Endothelial cell of umbilical vein (primary cell): ENCODE data around the gene SPTB. TPM values are rescaled to one million over a fixed set of nuclear protein-coding genes. Genes with fewer than 3 reads are reported as not detected.
A peak's percentile ranks its signal among the peaks of the same experiment; 100 is the strongest.

ENCODE experiments used
- BruUV-seq: library from RNA; stranded (reverse); fragments of 400-500 nt; replicated peaks from 2 replicates; lab custom pipeline; 2021; lab: Mats Ljungman, UMichigan
- CTCF ChIA-PET: fragments of 300-600, 350-600 bp; sonication (Branson Sonifier 250); formaldehyde crosslinking; loops from one replicate; lab custom pipeline; 2021; ENCODE audit warnings: antibody characterized with exemption, inconsistent platforms; lab: Charles Lee
- POLR2A ChIA-PET: fragments of 300-600, 350-600 bp; sonication (Branson Sonifier 250); formaldehyde crosslinking; loops from one replicate; lab custom pipeline; 2021; ENCODE audit warnings: antibody characterized with exemption, inconsistent platforms; lab: Charles Lee
- DNase-seq: peaks from one replicate; pipeline ENCODE4 v3.0.0-alpha.2; 2011; ENCODE audit warnings: low read depth, low spot score
- FAIRE-seq: peaks from 2 replicates; lab custom pipeline; 2011; peaks lifted over from hg19 to GRCh38; lab: Jason Lieb, UNC
- H2AFZ ChIP-seq: 2 replicates; pipeline ENCODE4 v1.6.0; 2012; ENCODE audit warnings: low read depth, low read length, control low read depth, inconsistent platforms
- H3K27ac ChIP-seq: 2 replicates; pipeline ENCODE4 v1.5.1; 2011; ENCODE audit warnings: low read depth, mild to moderate bottlenecking, control low read depth, low read length, moderate library complexity; ENCODE audit not compliant: insufficient read depth
- H3K27me3 ChIP-seq, 2 experiments: 2 replicates each; pipeline versions ENCODE4 v1.6.0 to v1.6.1; 2011; ENCODE audit warnings: low read length in 2 of 2, mixed read lengths in 1 of 2; ENCODE audit not compliant: control insufficient read depth in 2 of 2, insufficient read depth in 2 of 2
- H3K36me3 ChIP-seq, 2 experiments: 2 replicates in 1 of 2; 3 replicates in 1 of 2; pipeline ENCODE4 v1.5.1; 2011; ENCODE audit warnings: low read length in 2 of 2, mild to moderate bottlenecking in 1 of 2, moderate library complexity in 1 of 2; ENCODE audit not compliant: control insufficient read depth in 2 of 2, insufficient read depth in 2 of 2; ENCODE audit errors: extremely low read depth in 1 of 2
- H3K4me1 ChIP-seq: 3 replicates; pipeline ENCODE4 v1.5.1; 2011; ENCODE audit warnings: mild to moderate bottlenecking, low read length; ENCODE audit not compliant: control insufficient read depth, insufficient read depth; ENCODE audit errors: extremely low read depth
- H3K4me2 ChIP-seq: 2 replicates; pipeline ENCODE4 v1.6.1; 2011; ENCODE audit warnings: low read length, control low read depth, mixed read lengths; ENCODE audit not compliant: insufficient read depth
- H3K4me3 ChIP-seq, 3 experiments: fragments of 200-600 bp in 1 of 3; sonication (generic), shearing (Covaris generic) in 1 of 3; replicated peaks in 1 of 3; 2 replicates each; pipeline ENCODE4 v1.5.1; 2011 to 2016; ENCODE audit warnings: control low read depth in 3 of 3, low read length in 3 of 3, mild to moderate bottlenecking in 2 of 3, inconsistent platforms in 1 of 3, low read depth in 1 of 3, moderate library complexity in 1 of 3; ENCODE audit not compliant: insufficient read depth in 1 of 3
- H3K79me2 ChIP-seq: 2 replicates; pipeline ENCODE4 v1.6.0; 2012; ENCODE audit warnings: low read length, inconsistent platforms; ENCODE audit not compliant: control insufficient read depth, insufficient read depth
- H3K9ac ChIP-seq: replicated peaks from 2 replicates; pipeline ENCODE3; 2011; ENCODE audit warnings: low read length, control low read depth; ENCODE audit not compliant: insufficient read depth; ENCODE audit errors: extremely low read depth
- H3K9me1 ChIP-seq: replicated peaks from 3 replicates; pipeline ENCODE4 v1.6.0; 2011; ENCODE audit warnings: mild to moderate bottlenecking, low read length; ENCODE audit not compliant: control insufficient read depth, insufficient read depth; ENCODE audit errors: extremely low read depth
- H3K9me3 ChIP-seq: replicated peaks from 2 replicates; pipeline ENCODE4 v1.5.1; 2012; ENCODE audit warnings: low read length, inconsistent platforms; ENCODE audit not compliant: control insufficient read depth, insufficient read depth
- H4K20me1 ChIP-seq: replicated peaks from 2 replicates; pipeline ENCODE3; 2011; ENCODE audit warnings: mild to moderate bottlenecking, low read length; ENCODE audit not compliant: control insufficient read depth, insufficient read depth; ENCODE audit errors: extremely low read depth
- CTCF ChIP-seq, 2 donors: IDR thresholded peaks; 1 replicate in 1 of 2; 2 replicates in 1 of 2; pipeline ENCODE4 v1.5.1; 2011; ENCODE audit warnings: low read length in 2 of 2, mild to moderate bottlenecking in 2 of 2, moderate library complexity in 2 of 2, control low read depth in 1 of 2, inconsistent platforms in 1 of 2, low read depth in 1 of 2; ENCODE audit not compliant: insufficient read depth in 1 of 2; ENCODE audit errors: extremely low read depth in 1 of 2
- EZH2 ChIP-seq: IDR thresholded peaks from 2 replicates; pipeline ENCODE4 v1.6.1; 2012; ENCODE audit warnings: borderline replicate concordance, low read depth, mild to moderate bottlenecking, moderate library complexity, low read length, inconsistent platforms; ENCODE audit not compliant: severe bottlenecking
- FOS ChIP-seq: IDR thresholded peaks from 2 replicates; pipeline ENCODE4 v1.6.1; 2011; ENCODE audit warnings: mild to moderate bottlenecking, low read length, moderate library complexity, borderline replicate concordance; ENCODE audit not compliant: insufficient read depth
- GATA2 ChIP-seq: IDR thresholded peaks from 2 replicates; pipeline ENCODE4 v1.7.0; 2011; ENCODE audit warnings: low read depth, mild to moderate bottlenecking, moderate library complexity, mixed read lengths, low read length; ENCODE audit not compliant: insufficient read length, insufficient read depth
- JUN ChIP-seq: IDR thresholded peaks from 2 replicates; pipeline ENCODE4 v1.6.1; 2011; ENCODE audit warnings: borderline replicate concordance, low read depth; ENCODE audit not compliant: insufficient read length, insufficient read depth
- MAX ChIP-seq: IDR thresholded peaks from 2 replicates; pipeline ENCODE4 v1.6.1; 2011; ENCODE audit not compliant: insufficient read depth, insufficient read length
- MYC ChIP-seq: IDR thresholded peaks from one replicate; pipeline ENCODE4 v1.6.1; 2011; ENCODE audit warnings: mild to moderate bottlenecking, low read depth, low read length
- POLR2A ChIP-seq: IDR thresholded peaks from 2 replicates; pipeline ENCODE4 v1.6.1; 2012; ENCODE audit warnings: low read depth, mild to moderate bottlenecking, control low read depth, low read length
- POLR2AphosphoS5 ChIP-seq: IDR thresholded peaks from 2 replicates; pipeline ENCODE4 v1.6.1; 2012; ENCODE audit warnings: low read depth, mild to moderate bottlenecking, control low read depth, low read length, moderate library complexity; ENCODE audit not compliant: insufficient read depth
- dilution Hi-C: fragments of 300-500 bp; cut with MboI; formaldehyde crosslinking; loops from one replicate; pipeline ENCODE4 v1.15.0; 2019; ENCODE audit warnings: low sequenced_read_pairs; ENCODE audit not compliant: extremely low pct_ligation_motif_present
- intact Hi-C: fragments of 100-400 bp; cut with micrococcal nuclease; formaldehyde crosslinking; loops from one replicate; pipeline ENCODE4 v1.10.0; 2022
- polyA plus RNA-seq, 4 experiments: library from polyadenylated mRNA; depleted of rRNA in 3 of 4; stranded (reverse) in 3 of 4; unstranded in 1 of 4; fragments of >200 nt; gene quantifications; 2 replicates each; pipeline versions ENCODE4 v1.2.1 to v1.2.3, GENCODE V29; 2011 to 2012; ENCODE audit warnings: missing spikeins in 1 of 4
- total RNA-seq: library from RNA; stranded (reverse); gene quantifications from 2 replicates; pipeline ENCODE4 v1.2.3, GENCODE V29; 2021

SPTB gene
- total and polyA plus RNA-seq, 2 donors (not counting 3 experiments of a cell fraction or from before 2014, with no cell fraction given), result 0.03 to 0.07 TPM

- H2AFZ ChIP-seq, result no peak overlapping the region
- dilution Hi-C loops (no loop called here), intact Hi-C loops (no loop called here)
- H3K36me3 ChIP-seq, result no peaks in the 10 kb centered on the region
- H3K9ac ChIP-seq, result no peak overlapping the region
- H4K20me1 ChIP-seq, result no peaks in the 10 kb centered on the region
- H3K9me3 ChIP-seq, result no peaks in the 10 kb centered on the region
- peaks cover 5% of the 10 kb centered on the region for H3K79me2 ChIP-seq
- FAIRE-seq, result peak; percentile 24
- H3K4me2 ChIP-seq, result no peak overlapping the region
- no TSS peak for BruUV-seq
- ChIA-PET POLR2A (no interaction called here), CTCF (interaction anchor here (1.2 to 1.4 kb wide), 2 partner anchors 12 to 56 kb away, joined by 3 to 4 read pairs; no protein-coding TSS in a partner anchor)
- no peak overlapping the region for H3K4me3 ChIP-seq
- peaks cover 0 to 4% of the 10 kb centered on the region in 2 experiments for H3K27me3 ChIP-seq
- peaks cover 21% of the 10 kb centered on the region for H3K4me1 ChIP-seq
- no peak overlapping the region for H3K27ac ChIP-seq
- no peak for TF ChIP-seq GATA2
- no peak for TF ChIP-seq POLR2A
- TF ChIP-seq POLR2AphosphoS5, result no peak
- no peak for TF ChIP-seq FOS
- no peaks in the 10 kb centered on the region for H3K9me1 ChIP-seq
- DNase-seq, result no peak
These were observed 171.3 kb downstream of the SPTB start for GRCh38 chr14:64708148-64709004.

- Histone ChIP-seq H4K20me1 (no peaks in the 10 kb centered on the region), H3K36me3 (no peaks in the 10 kb centered on the region), H3K4me1 (peaks cover 21% of the 10 kb centered on the region), H3K27ac (no peak overlapping the region), H3K4me2 (no peak overlapping the region), H3K9ac (no peak overlapping the region), H3K9me1 (no peaks in the 10 kb centered on the region), H3K27me3 (peaks cover 6 to 10% of the 10 kb centered on the region in 2 experiments), H2AFZ (no peak overlapping the region), H3K79me2 (peaks cover 5% of the 10 kb centered on the region), H3K9me3 (no peaks in the 10 kb centered on the region), H3K4me3 (no peak overlapping the region)
- dilution Hi-C loops (no loop called here), intact Hi-C loops (no loop called here)
- FAIRE-seq (peak; percentile 35), DNase-seq (no peak)
- no TSS peak for BruUV-seq
- CTCF ChIA-PET, result no interaction called here
- TF ChIP-seq POLR2AphosphoS5 (no peak), CTCF (IDR thresholded peaks at IDR 0.05; ENCODE audit: extremely low read depth in 1 of 2, insufficient read depth in 1 of 2, low read depth in 1 of 2, low read length in 2 of 2) (no peak), EZH2 (no peak), GATA2 (no peak), MYC (no peak), JUN (no peak), FOS (no peak), MAX (no peak), POLR2A (no peak)
- POLR2A ChIA-PET, result no interaction called here
These were observed 172.0 kb downstream of the SPTB start for GRCh38 chr14:64707661-64708060.
